A172 (cell line): ENCODE results near the gene ZCCHC13. TPM values are rescaled to one million over a fixed set of nuclear protein-coding genes. Genes with fewer than 3 reads are reported as not detected.
A peak's percentile ranks its signal among the peaks of the same experiment; 100 is the strongest.
"Not testable (repeated sequence)": the region's sequence is repeated elsewhere in the genome, so short reads cannot be mapped to it uniquely, and the experiment has no call there.

Source experiments
- DNase-seq: peaks from one replicate; pipeline ENCODE4 v3.0.0-alpha.2; 2015; ENCODE audit warnings: low spot score
- total RNA-seq: library from RNA; depleted of rRNA; stranded (reverse); fragments of >200 nt; shearing (Covaris generic); gene quantifications from 2 replicates; pipeline ENCODE4 v1.2.3, GENCODE V29; 2014; rRNA removed

ZCCHC13 gene
- total RNA-seq, result not detected in 2 replicates

GRCh38 chrX:74304016-74304415 lies at the start of gene ZCCHC13:
Gene ZCCHC13, plus strand, starts transcription at chrX:74304180. Its CDS starts 87 bp downstream, at chrX:74304267.
- no peak for DNase-seq

GRCh38 chrX:74258111-74258510 lies 45.9 kb upstream of the ZCCHC13 start:
- DNase-seq, result not testable (repeated sequence)

- DNase-seq, result no peak
These were observed 44.0 kb upstream of the ZCCHC13 start for GRCh38 chrX:74259885-74260491.

GRCh38 chrX:74262452-74263209 lies 41.3 kb upstream of the ZCCHC13 start:
- no peak for DNase-seq

GRCh38 chrX:74270393-74270792 lies 33.6 kb upstream of the ZCCHC13 start:
- DNase-seq, result no peak

- no peak for DNase-seq
These were observed 31.8 kb upstream of the ZCCHC13 start for GRCh38 chrX:74272230-74272629.

GRCh38 chrX:74274516-74274915 lies 29.5 kb upstream of the ZCCHC13 start:
- no peak for DNase-seq

- no peak for DNase-seq
These were observed 26.7 kb upstream of the ZCCHC13 start for GRCh38 chrX:74277320-74277719.

- DNase-seq, result no peak
These were observed 26.1 kb upstream of the ZCCHC13 start for GRCh38 chrX:74277846-74278245.

GRCh38 chrX:74280759-74281158 lies 23.2 kb upstream of the ZCCHC13 start:
- no peak for DNase-seq

GRCh38 chrX:74284391-74284952 lies 19.5 kb upstream of the ZCCHC13 start:
- no peak for DNase-seq

- peak; percentile 2 for DNase-seq
These were observed 16.8 kb upstream of the ZCCHC13 start for GRCh38 chrX:74286950-74287740.

GRCh38 chrX:74291577-74291963 lies 12.4 kb upstream of the ZCCHC13 start:
- DNase-seq, result peak; percentile 1

- DNase-seq, result peak; percentile 80
These were observed 11.8 kb upstream of the ZCCHC13 start for GRCh38 chrX:74291964-74292807.

- DNase-seq, result no peak
These were observed 11.2 kb upstream of the ZCCHC13 start for GRCh38 chrX:74292808-74293123.

- peak; percentile 70 for DNase-seq
These were observed 10.5 kb upstream of the ZCCHC13 start for GRCh38 chrX:74293343-74293946.

GRCh38 chrX:74295101-74295500 lies 8.9 kb upstream of the ZCCHC13 start:
- no peak for DNase-seq

GRCh38 chrX:74297766-74298165 lies 6.2 kb upstream of the ZCCHC13 start:
- no peak for DNase-seq

- no peak for DNase-seq
These were observed 3.1 kb upstream of the ZCCHC13 start for GRCh38 chrX:74300869-74301268.

GRCh38 chrX:74318672-74319071 lies 14.7 kb downstream of the ZCCHC13 start:
- DNase-seq, result no peak

GRCh38 chrX:74319321-74319720 lies 15.3 kb downstream of the ZCCHC13 start:
- DNase-seq, result not testable (repeated sequence)
